ELR (cell line): ENCODE data around the gene GNB3.
"Not testable (repeated sequence)": the region's sequence is repeated elsewhere in the genome, so short reads cannot be mapped to it uniquely, and the experiment has no call there.

ENCODE experiments used
- DNase-seq: peaks from one replicate; pipeline ENCODE4 v3.0.0-alpha.2; 2015; ENCODE audit warnings: low read depth

GNB3 gene

GRCh38 chr12:6860942-6861341 is 20.2 kb downstream of the GNB3 start:
- no peak for DNase-seq

GRCh38 chr12:6861391-6861790 is 20.7 kb downstream of the GNB3 start:
- DNase-seq, result no peak

- DNase-seq, result no peak
Measured at GRCh38 chr12:6863033-6863432, 22.3 kb downstream of the GNB3 start.

DNA sequence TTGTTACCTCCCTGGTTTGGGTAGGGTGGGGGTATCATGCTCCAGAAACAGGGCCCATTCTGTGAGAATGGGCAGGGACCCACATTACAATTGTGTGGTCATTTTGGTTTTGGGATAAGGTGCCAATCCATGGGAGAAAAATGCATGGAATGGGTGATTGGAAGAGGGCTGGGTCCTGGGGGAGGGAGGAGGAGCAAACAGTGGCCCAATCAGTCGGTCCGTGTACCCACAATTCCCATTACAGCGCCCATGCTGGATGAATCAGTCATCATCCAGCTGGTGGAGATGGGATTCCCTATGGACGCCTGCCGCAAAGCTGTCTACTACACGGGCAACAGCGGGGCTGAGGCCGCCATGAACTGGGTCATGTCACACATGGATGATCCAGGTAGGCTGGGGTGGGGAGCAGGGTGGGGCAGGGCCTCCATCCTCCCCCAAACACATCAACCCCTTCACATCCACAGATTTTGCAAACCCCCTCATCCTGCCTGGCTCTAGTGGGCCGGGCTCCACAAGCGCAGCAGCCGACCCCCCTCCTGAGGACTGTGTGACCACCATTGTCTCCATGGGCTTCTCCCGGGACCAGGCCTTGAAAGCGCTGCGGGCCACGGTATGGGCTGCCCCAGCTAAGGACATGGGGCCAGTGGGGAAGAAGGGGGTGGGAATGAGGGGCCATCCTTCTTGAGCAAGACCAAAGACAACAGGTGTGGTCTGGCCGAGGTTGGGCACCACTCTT is 23.0 kb downstream of the GNB3 start:
- peak; percentile 12 for DNase-seq

DNA sequence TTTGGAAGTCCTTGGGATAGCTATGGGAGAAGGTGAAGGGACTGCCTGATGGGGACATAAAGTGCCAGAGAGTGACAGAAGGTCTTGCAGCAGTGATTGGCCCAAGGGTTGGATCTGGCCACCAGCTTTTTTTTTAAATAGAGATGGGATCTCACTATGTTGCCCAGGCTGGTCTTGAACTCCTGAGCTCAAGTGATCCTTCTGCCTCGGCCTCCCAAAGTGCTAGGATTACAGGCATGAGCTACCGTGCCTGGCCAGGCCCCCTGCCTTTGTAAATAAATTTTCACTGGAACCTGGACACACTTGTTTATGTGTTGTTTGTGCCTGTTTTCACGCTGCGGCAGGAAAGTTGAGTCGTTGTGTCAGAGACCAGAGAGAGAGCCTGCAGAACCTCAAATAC is 24.6 kb downstream of the GNB3 start:
- DNase-seq, result not testable (repeated sequence)

GRCh38 chr12:6866163-6866919 is 25.6 kb downstream of the GNB3 start:
- no peak for DNase-seq

DNA sequence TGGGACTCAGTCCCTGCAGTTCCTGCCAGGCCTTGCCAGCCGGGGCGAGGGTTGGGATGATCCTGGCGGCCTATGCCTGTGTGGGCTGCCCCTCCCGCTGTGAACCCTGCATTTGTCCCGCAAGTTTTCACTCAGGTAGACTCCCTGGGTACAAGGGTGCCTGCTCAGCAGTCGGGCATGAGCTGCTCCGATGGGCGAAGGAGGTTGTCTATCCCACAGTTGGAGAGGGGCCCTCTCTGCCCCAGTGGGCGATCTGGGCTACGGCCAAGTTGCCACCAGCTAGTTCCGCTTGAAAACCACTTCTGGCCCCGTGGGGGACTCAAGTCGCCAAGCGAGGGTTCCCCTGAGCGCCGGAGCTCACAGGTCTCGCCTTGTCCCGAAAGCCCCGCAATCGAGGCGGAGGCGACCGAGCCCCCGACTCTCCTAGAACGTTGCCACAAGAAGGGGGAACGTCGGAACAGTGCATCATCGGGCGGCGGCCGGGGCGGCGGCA is 26.2 kb downstream of the GNB3 start:
- DNase-seq, result no peak

DNA sequence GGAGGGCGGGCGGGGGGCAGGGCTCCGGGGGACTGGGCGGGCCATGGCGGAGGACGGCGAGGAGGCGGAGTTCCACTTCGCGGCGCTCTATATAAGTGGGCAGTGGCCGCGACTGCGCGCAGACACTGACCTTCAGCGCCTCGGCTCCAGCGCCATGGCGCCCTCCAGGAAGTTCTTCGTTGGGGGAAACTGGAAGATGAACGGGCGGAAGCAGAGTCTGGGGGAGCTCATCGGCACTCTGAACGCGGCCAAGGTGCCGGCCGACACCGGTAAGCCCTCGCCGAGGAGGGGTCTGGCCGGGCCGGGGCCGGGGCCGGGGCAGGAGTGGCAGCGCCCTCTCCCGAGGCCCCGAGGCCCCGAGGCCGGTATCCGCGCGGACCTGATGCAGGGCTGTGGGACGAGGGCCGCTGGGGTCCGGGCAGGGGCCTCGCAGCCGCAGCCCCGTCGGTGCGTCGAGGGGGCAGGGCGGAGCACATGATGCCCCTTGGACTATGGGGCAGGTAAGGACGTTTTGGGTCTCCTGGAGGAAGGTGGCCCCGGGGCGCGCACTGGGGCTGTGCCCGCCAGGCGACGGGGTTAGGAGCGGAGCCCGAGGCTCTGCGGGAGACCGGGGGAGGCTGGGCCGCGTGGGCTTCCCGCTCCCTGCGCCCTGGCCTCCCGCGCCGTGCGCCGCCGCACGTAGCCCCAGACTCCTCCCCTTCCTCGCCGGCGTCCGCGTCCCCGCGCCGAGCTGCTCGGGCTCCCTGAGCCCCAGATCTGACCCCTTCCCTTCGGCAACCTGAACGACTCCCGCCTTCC is 26.9 kb downstream of the GNB3 start, which contains the start of gene TPI1:
Gene TPI1 (plus strand): TSS at position 119 of the 798 bp plus-strand sequence. CDS start 36 bp downstream, at position 155.
- DNase-seq, result peak; percentile 88

- DNase-seq, result peak; percentile 56
Measured at GRCh38 chr12:6868211-6869048, 27.7 kb downstream of the GNB3 start.

GRCh38 chr12:6869049-6870021 is 28.6 kb downstream of the GNB3 start:
- DNase-seq, result peak; percentile 84

DNA sequence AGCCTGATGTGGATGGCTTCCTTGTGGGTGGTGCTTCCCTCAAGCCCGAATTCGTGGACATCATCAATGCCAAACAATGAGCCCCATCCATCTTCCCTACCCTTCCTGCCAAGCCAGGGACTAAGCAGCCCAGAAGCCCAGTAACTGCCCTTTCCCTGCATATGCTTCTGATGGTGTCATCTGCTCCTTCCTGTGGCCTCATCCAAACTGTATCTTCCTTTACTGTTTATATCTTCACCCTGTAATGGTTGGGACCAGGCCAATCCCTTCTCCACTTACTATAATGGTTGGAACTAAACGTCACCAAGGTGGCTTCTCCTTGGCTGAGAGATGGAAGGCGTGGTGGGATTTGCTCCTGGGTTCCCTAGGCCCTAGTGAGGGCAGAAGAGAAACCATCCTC is 29.6 kb downstream of the GNB3 start:
- DNase-seq, result peak; percentile 27

GRCh38 chr12:6871052-6871957 is 30.6 kb downstream of the GNB3 start:
- peak; percentile 69 for DNase-seq

- DNase-seq, result peak; percentile 86
Measured at GRCh38 chr12:6872073-6873048, 31.6 kb downstream of the GNB3 start.

DNA sequence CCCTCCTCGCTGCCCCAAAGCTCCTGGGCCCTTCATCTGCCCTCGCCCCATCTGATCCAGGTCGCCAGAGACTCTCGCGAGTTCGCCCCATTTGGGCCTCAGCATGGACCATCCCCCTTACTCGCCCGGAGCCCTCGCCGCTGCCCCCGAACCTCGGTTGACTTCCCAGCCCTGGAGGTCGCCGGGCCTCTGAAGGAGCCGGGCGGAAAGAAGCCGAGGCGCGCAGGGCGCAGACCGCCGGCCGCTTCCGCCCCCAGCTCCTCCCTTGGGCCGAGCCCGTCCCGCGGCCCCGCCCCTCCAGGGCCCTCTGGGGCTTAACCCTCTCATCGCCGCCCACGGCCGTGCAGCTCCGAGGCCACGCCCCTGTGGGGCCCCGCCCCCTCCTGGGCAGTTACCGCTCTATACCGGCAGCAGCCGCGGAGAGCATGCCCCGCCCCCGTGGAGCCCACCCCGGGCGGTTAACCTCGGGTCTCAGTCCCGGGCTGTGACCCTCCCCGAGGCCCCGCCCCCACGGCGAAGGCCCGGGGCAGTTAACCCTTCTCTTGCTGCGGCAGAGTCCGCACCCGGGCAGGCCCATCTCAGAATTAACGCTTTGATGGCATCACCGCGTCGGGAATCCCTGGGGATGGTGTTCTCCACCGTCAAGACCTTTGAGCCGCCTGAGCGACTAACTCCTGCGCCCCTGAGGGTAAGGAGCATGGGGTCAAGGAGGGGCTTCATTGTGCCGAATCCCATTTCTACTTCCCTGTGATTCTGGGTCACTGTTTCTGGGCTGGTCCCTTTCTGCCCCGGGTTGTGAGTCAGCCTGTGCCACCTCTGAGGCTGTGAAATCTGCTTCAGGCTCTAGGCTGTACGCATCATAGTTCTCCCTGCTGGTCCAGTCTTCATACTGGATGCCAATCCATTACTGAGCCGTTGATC is 32.6 kb downstream of the GNB3 start, which contains the start of gene SPSB2:
Gene SPSB2 (minus strand): TSS at position 210 of the 921 bp plus-strand sequence. CDS start 402 bp downstream, outside the sequence.
- DNase-seq, result peak; percentile 97

- DNase-seq, result not testable (repeated sequence)
Measured at GRCh38 chr12:6874015-6874368, 33.3 kb downstream of the GNB3 start.

- DNase-seq, result not testable (repeated sequence)
Measured at GRCh38 chr12:6879824-6880223, 39.1 kb downstream of the GNB3 start.

- no peak for DNase-seq
Measured at GRCh38 chr12:6883252-6883651, 42.5 kb downstream of the GNB3 start.
